ENCODE measurements around the gene GPRC5C.

DNA sequence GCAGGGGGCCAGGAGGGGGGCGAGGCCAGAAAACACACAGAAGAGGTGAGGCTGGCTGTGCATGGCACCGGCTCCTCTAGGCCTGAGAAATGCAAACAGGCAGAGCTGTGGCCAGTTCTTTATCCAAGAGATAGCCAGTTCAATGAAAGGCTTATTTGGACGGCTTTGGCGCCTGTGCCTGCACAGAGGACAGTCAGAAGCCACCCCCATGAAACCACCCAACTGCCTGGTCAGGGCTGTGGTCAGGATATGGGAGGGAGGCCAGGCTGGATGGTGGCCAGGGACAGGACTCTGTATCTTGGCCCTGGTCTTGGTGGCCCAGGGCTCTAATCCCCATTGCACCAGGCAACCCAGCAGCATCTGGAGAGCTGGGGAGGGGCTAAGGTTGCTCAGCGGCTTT, 24.5 kb upstream of the GPRC5C start:
- TF ChIP-seq, protein P1, sequence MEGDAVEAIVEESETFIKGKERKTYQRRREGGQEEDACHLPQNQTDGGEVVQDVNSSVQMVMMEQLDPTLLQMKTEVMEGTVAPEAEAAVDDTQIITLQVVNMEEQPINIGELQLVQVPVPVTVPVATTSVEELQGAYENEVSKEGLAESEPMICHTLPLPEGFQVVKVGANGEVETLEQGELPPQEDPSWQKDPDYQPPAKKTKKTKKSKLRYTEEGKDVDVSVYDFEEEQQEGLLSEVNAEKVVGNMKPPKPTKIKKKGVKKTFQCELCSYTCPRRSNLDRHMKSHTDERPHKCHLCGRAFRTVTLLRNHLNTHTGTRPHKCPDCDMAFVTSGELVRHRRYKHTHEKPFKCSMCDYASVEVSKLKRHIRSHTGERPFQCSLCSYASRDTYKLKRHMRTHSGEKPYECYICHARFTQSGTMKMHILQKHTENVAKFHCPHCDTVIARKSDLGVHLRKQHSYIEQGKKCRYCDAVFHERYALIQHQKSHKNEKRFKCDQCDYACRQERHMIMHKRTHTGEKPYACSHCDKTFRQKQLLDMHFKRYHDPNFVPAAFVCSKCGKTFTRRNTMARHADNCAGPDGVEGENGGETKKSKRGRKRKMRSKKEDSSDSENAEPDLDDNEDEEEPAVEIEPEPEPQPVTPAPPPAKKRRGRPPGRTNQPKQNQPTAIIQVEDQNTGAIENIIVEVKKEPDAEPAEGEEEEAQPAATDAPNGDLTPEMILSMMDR (IDR thresholded peaks at IDR 0.05), result no peak
- TF ChIP-seq POLR2AphosphoS5 (IDR thresholded peaks at IDR 0.05), result no peak
- TF ChIP-seq POLR2A (IDR thresholded peaks at IDR 0.05), result no peak
